K562 (cell line): ENCODE data around the gene FBXO28. TPM values are rescaled to one million over a fixed set of nuclear protein-coding genes. Genes with fewer than 3 reads are reported as not detected.

Experiments
- DDX20 ChIP-seq: fragments of 450-650 bp; IDR thresholded peaks from 2 replicates; pipeline ENCODE4 v1.6.1; 2016; ENCODE audit warnings: missing genetic modification characterization, low read depth, mild to moderate bottlenecking, missing compliant biosample characterization, moderate library complexity
- DLX4 ChIP-seq: fragments of 250-450 bp; sonication (Bioruptor Pico); IDR thresholded peaks from 2 replicates; pipeline ENCODE4 v1.6.1; 2021; ENCODE audit warnings: mild to moderate bottlenecking
- E2F1 ChIP-seq: sonication (generic); formaldehyde crosslinking; IDR thresholded peaks from 2 replicates; pipeline ENCODE4 v1.8.1; 2023; ENCODE audit warnings: mild to moderate bottlenecking, missing genetic modification reagents, moderate library complexity
- EGR1 ChIP-seq: fragments of 450-650 bp; conservative IDR thresholded peaks from 2 replicates; pipeline ENCODE4 v1.6.1; 2017; ENCODE audit warnings: mild to moderate bottlenecking
- ELF1 ChIP-seq: fragments of 200-800 bp; sonication (Bioruptor generic); IDR thresholded peaks from 2 replicates; pipeline ENCODE4 v1.6.1; 2016; ENCODE audit warnings: missing genetic modification characterization, missing compliant biosample characterization
- GATAD2B ChIP-seq: fragments of 450-650 bp; IDR thresholded peaks from 2 replicates; pipeline ENCODE4 v1.6.1; 2017; ENCODE audit warnings: mild to moderate bottlenecking, borderline replicate concordance
- HDAC1 ChIP-seq, 2 experiments: fragments of 450-650 bp; IDR thresholded peaks; 2 replicates each; pipeline ENCODE4 v1.6.1; 2016 to 2017; ENCODE audit warnings: inconsistent platforms in 1 of 2, mild to moderate bottlenecking in 1 of 2, moderate library complexity in 1 of 2
- L3MBTL2 ChIP-seq: fragments of 450-650 bp; IDR thresholded peaks from 2 replicates; pipeline ENCODE4 v1.6.1; 2016; ENCODE audit warnings: mild to moderate bottlenecking, moderate library complexity
- MCM3 ChIP-seq: fragments of 450-650 bp; IDR thresholded peaks from 2 replicates; pipeline ENCODE4 v1.6.1; 2016
- MED1 ChIP-seq: sonication (generic); formaldehyde crosslinking; IDR thresholded peaks from 2 replicates; pipeline ENCODE4 v1.8.1; 2023; ENCODE audit warnings: missing genetic modification reagents, borderline replicate concordance
- NR2F6 ChIP-seq: fragments of 450-650 bp; formaldehyde crosslinking; IDR thresholded peaks from 2 replicates; pipeline ENCODE4 v1.4.0; 2020; ENCODE audit warnings: mild to moderate bottlenecking
- NR3C1 ChIP-seq: sonication (generic); formaldehyde crosslinking; IDR thresholded peaks from 2 replicates; pipeline ENCODE4 v1.8.1; 2022; ENCODE audit warnings: missing genetic modification reagents
- POLR2B ChIP-seq: fragments of 450-650 bp; IDR thresholded peaks from 2 replicates; pipeline ENCODE4 v1.6.1; 2018; ENCODE audit warnings: low read depth; ENCODE audit not compliant: partially characterized antibody
- RBM39 ChIP-seq: fragments of 200-400 bp; formaldehyde crosslinking; optimal IDR thresholded peaks from 2 replicates; pipeline ENCODE3; 2018; ENCODE audit warnings: low read depth, low read length
- SIN3A ChIP-seq, 2 experiments: fragments of 150-350 bp in 1 of 2; IDR thresholded peaks; 2 replicates each; pipeline ENCODE4 v1.6.1; 2011 to 2016; ENCODE audit warnings: borderline replicate concordance in 2 of 2, low read depth in 2 of 2, low read length in 2 of 2, mild to moderate bottlenecking in 2 of 2, moderate library complexity in 2 of 2; ENCODE audit not compliant: control insufficient read depth in 1 of 2
- SRSF9 ChIP-seq: fragments of 200-400 bp; formaldehyde crosslinking; IDR thresholded peaks from 2 replicates; pipeline ENCODE4 v1.6.1; 2017; ENCODE audit warnings: low read depth, low read length, borderline replicate concordance
- XRCC3 ChIP-seq: fragments of 450-650 bp; IDR thresholded peaks from 2 replicates; pipeline ENCODE4 v1.6.1; 2017; ENCODE audit warnings: mild to moderate bottlenecking, moderate library complexity
- ZHX1 ChIP-seq: fragments of 150-350 bp; conservative IDR thresholded peaks from 2 replicates; pipeline ENCODE4 v1.6.1; 2014; ENCODE audit warnings: low read length
- ZNF232 ChIP-seq: sonication (generic); formaldehyde crosslinking; IDR thresholded peaks from 2 replicates; pipeline ENCODE4 v1.8.0; 2022; ENCODE audit warnings: mild to moderate bottlenecking, missing genetic modification reagents
- ZNF511 ChIP-seq: sonication (generic); formaldehyde crosslinking; IDR thresholded peaks from 2 replicates; pipeline ENCODE4 v1.8.0; 2022; ENCODE audit warnings: mild to moderate bottlenecking, missing genetic modification reagents
- polyA plus RNA-seq, 8 experiments: library from polyadenylated mRNA; depleted of rRNA in 4 of 8; stranded (reverse) in 5 of 8; unstranded in 3 of 8; fragments of >200 nt; fragmentation: Nextera tagmentation in 2 of 8; fragmentation: Illumina TruSeq in 1 of 8; extraction: Ambion mirVana in 2 of 8; extraction: Trizol in 1 of 8; gene quantifications; 2 replicates each; pipeline versions ENCODE4 v1.2.1 to v1.2.3, GENCODE V29; 2011 to 2014; ENCODE audit warnings: inconsistent platforms in 1 of 8, missing spikeins in 1 of 8
- total RNA-seq, 7 experiments: library from RNA; depleted of rRNA in 6 of 7; stranded (reverse); fragments of >200 nt in 6 of 7; fragmentation: Illumina TruSeq in 2 of 7; extraction: Trizol in 2 of 7; gene quantifications; 2 replicates each; pipeline versions ENCODE4 v1.2.1 to v1.2.3, GENCODE V29; 2011 to 2021; ENCODE audit warnings: low replicate concordance in 1 of 7

FBXO28 gene
- total and polyA plus RNA-seq, 9 of the 15 experiments (the other 6 are each of a cell fraction or from before 2014, with no cell fraction given), result 4.1 to 34.8 (median 25.3) TPM

GRCh38 chr1:224113918-224114786 is at the start of gene FBXO28 (continued):
- TF ChIP-seq DDX20 (no peak), SRSF9 (no peak), NR3C1 (CRISPR knock-in tag) (no peak), ZNF511 (CRISPR knock-in tag) (peak; percentile 74; the same call in 1 of the 2 replicates), L3MBTL2 (0 out of 2 replicates have a peak, but pooled peaks have one; percentile 40), GATAD2B (no peak), HDAC1 (IDR thresholded peaks at IDR 0.05) (peak in 1 of 2 experiments; percentile 87; a peak in 1 of 4 replicates), E2F1 (0 out of 2 replicates have a peak, but pooled peaks have one; percentile 20), ZNF232 (CRISPR knock-in tag) (no peak), XRCC3 (no peak), DLX4 (CRISPR knock-in tag) (no peak), ELF1 (peak; percentile 65; the same call in 1 of the 2 replicates), SIN3A (IDR thresholded peaks at IDR 0.05; ENCODE audit: borderline replicate concordance in 2 of 2, control insufficient read depth in 1 of 2, low read depth in 2 of 2, low read length in 2 of 2) (peak in 1 of 2 experiments; percentile 92; a peak in 1 of 4 replicates), POLR2B (peak; percentile 96), MED1 (CRISPR knock-in tag) (no peak), RBM39 (peak; percentile 44), MCM3 (no peak), EGR1 (peak; percentile 24; the same call in 1 of the 2 replicates), NR2F6 (CRISPR knock-in tag) (no peak), ZHX1 (no peak)
